ENCODE measurements around the gene SCFD1. TPM values are rescaled to one million over a fixed set of nuclear protein-coding genes. Genes with fewer than 3 reads are reported as not detected.
"Not testable (repeated sequence)": the region's sequence is repeated elsewhere in the genome, so short reads cannot be mapped to it uniquely, and the experiment has no call there.

The SCFD1 gene
- total RNA-seq, 1 donor from 2014 or later, result 38.7 TPM

DNA sequence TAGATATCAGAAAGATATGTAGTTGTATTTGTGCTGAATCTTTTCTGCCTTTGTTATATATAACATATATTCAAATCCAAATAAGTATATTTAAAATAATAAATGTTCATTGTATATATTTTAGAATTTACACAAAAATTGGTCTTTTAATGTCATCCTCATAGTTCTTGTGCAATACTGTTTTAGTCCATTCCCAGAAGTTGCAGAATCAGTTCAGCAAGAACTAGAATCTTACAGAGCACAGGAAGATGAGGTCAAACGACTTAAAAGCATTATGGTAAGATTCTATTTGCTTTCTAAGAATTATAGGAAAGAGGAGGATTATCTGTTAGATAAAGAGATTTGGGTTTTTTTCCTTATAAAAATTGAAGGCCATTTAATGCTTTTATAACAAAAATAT, 51.0 kb downstream of the SCFD1 start:
- Mint-ChIP-seq H3K27me3 (ENCODE audit: unreplicated experiment) (no peaks in the 10 kb centered on the region), H3K4me3 (ENCODE audit: unreplicated experiment) (no peak overlapping the region), H3K27ac (ENCODE audit: unreplicated experiment) (no peak overlapping the region), H3K9me3 (ENCODE audit: unreplicated experiment) (no peaks in the 10 kb centered on the region), H3K4me1 (ENCODE audit: unreplicated experiment) (no peaks in the 10 kb centered on the region), H3K36me3 (ENCODE audit: low read depth, unreplicated experiment) (no peaks in the 10 kb centered on the region)
- TF ChIP-seq, protein P1, sequence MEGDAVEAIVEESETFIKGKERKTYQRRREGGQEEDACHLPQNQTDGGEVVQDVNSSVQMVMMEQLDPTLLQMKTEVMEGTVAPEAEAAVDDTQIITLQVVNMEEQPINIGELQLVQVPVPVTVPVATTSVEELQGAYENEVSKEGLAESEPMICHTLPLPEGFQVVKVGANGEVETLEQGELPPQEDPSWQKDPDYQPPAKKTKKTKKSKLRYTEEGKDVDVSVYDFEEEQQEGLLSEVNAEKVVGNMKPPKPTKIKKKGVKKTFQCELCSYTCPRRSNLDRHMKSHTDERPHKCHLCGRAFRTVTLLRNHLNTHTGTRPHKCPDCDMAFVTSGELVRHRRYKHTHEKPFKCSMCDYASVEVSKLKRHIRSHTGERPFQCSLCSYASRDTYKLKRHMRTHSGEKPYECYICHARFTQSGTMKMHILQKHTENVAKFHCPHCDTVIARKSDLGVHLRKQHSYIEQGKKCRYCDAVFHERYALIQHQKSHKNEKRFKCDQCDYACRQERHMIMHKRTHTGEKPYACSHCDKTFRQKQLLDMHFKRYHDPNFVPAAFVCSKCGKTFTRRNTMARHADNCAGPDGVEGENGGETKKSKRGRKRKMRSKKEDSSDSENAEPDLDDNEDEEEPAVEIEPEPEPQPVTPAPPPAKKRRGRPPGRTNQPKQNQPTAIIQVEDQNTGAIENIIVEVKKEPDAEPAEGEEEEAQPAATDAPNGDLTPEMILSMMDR (IDR thresholded peaks at IDR 0.05; ENCODE audit: unreplicated experiment), result no peak
- no peak for DNase-seq (ENCODE audit: low spot score)

DNA sequence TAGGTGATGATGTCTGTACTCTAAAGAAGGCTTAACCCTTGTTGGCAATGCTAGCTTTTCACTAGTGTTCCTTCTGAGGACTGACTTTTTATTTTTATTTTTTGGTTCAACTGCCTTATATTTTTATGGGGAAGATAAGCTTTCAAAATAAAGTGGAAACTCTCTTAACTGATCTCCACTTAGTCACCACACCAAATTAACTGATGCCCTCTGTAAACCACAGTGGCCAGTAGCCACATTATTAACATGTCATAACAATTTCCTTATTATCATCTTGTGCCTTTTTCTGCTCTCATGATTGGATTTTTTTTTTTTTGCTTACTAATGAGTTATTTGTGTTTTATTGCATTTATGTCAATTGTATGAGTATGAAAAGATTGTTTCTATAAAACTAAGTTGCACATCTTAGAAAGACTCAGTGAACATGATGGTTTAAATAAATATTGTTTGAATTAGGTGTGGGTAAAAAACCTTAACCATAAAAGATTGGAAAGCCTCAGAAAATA, 56.9 kb downstream of the SCFD1 start:
- TF ChIP-seq, protein P1 (IDR thresholded peaks at IDR 0.05; ENCODE audit: unreplicated experiment), result no peak
- peaks cover 5% of the 10 kb centered on the region for H3K36me3 Mint-ChIP-seq (ENCODE audit: low read depth, unreplicated experiment)
- H3K4me1 Mint-ChIP-seq (ENCODE audit: unreplicated experiment), result no peaks in the 10 kb centered on the region
- no peak overlapping the region for H3K27ac Mint-ChIP-seq (ENCODE audit: unreplicated experiment)
- DNase-seq (ENCODE audit: low spot score), result no peak
- no peaks in the 10 kb centered on the region for H3K9me3 Mint-ChIP-seq (ENCODE audit: unreplicated experiment)
- H3K4me3 Mint-ChIP-seq (ENCODE audit: unreplicated experiment), result no peak overlapping the region
- no peaks in the 10 kb centered on the region for H3K27me3 Mint-ChIP-seq (ENCODE audit: unreplicated experiment)

DNA sequence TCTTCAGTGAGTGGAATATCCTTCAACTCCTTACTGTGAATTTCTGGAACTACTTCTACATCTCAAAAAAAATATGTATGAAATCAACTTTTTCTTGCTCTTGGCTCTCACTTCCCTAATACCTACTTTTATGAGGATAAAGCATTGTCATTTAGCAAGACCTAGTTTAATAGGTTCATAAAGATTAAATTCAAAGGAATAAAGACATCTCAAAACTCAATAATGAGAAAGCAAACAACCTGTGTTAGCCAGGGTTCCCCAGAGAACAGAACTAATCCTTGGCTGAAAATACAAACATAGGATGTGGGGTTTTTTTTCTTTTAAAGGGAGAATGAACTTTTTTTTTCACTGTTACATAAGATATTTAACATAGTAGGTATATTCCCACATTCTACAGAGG, 57.9 kb downstream of the SCFD1 start:
- H3K36me3 Mint-ChIP-seq (ENCODE audit: low read depth, unreplicated experiment), result peaks cover 9% of the 10 kb centered on the region
- H3K27ac Mint-ChIP-seq (ENCODE audit: unreplicated experiment), result no peak overlapping the region
- no peaks in the 10 kb centered on the region for H3K9me3 Mint-ChIP-seq (ENCODE audit: unreplicated experiment)

DNA sequence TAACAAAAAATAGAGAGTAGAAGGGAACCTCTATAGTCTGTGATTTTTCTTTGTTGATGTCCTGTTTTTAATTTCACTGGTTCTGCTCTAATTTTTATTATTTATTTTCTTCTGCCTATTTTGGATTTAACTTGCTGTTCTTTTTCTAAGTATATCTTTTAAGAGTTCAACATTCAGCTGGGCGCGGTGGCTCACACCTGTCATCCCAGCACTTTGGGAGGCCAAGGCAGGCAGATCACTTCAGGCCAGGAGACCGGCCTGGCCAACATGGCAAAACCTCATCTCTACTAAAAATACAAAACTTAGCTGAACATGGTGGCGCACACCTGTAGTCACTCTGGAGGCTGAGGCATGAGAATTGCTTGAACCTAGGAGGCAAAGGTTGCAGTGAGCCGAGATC, 58.7 kb downstream of the SCFD1 start:
- not testable (repeated sequence) for H3K36me3 Mint-ChIP-seq (ENCODE audit: low read depth, unreplicated experiment); H3K4me3 Mint-ChIP-seq (ENCODE audit: unreplicated experiment); H3K9me3 Mint-ChIP-seq (ENCODE audit: unreplicated experiment); H3K27me3 Mint-ChIP-seq (ENCODE audit: unreplicated experiment); H3K27ac Mint-ChIP-seq (ENCODE audit: unreplicated experiment); H3K4me1 Mint-ChIP-seq (ENCODE audit: unreplicated experiment); DNase-seq (ENCODE audit: low spot score)

More for the DNA sequence above, 57.9 kb downstream of the SCFD1 start:
- TF ChIP-seq, protein P1 (IDR thresholded peaks at IDR 0.05; ENCODE audit: unreplicated experiment), result no peak
- Mint-ChIP-seq H3K4me3 (ENCODE audit: unreplicated experiment) (no peak overlapping the region), H3K27me3 (ENCODE audit: unreplicated experiment) (no peaks in the 10 kb centered on the region), H3K4me1 (ENCODE audit: unreplicated experiment) (no peaks in the 10 kb centered on the region)
- DNase-seq (ENCODE audit: low spot score), result no peak

- Mint-ChIP-seq H3K27ac (ENCODE audit: unreplicated experiment) (no peak overlapping the region), H3K4me3 (ENCODE audit: unreplicated experiment) (no peak overlapping the region), H3K36me3 (ENCODE audit: low read depth, unreplicated experiment) (peaks cover 9% of the 10 kb centered on the region), H3K27me3 (ENCODE audit: unreplicated experiment) (no peaks in the 10 kb centered on the region), H3K4me1 (ENCODE audit: unreplicated experiment) (no peaks in the 10 kb centered on the region), H3K9me3 (ENCODE audit: unreplicated experiment) (no peaks in the 10 kb centered on the region)
- no peak for DNase-seq (ENCODE audit: low spot score)
- TF ChIP-seq, protein P1 (IDR thresholded peaks at IDR 0.05; ENCODE audit: unreplicated experiment), result peak; percentile 38
Observed at GRCh38 chr14:30681752-30682355, 59.7 kb downstream of the SCFD1 start.
